HG02642 (cell line): ENCODE results near the gene INPP4B.

Source experiments
- ATAC-seq: cut with Tn5 transposase; IDR thresholded peaks from one replicate; pipeline ENCODE4 v1.9.1; 2021; ENCODE audit warnings: mild to moderate bottlenecking; ENCODE audit not compliant: unreplicated experiment, poor library complexity

Gene INPP4B

GRCh38 chr4:142331646-142332045, 514.5 kb downstream of the INPP4B start:
- no peak for ATAC-seq

- no peak for ATAC-seq
These were observed 515.0 kb downstream of the INPP4B start for GRCh38 chr4:142331132-142331531.

GRCh38 chr4:142330311-142330710, 515.8 kb downstream of the INPP4B start:
- no peak for ATAC-seq

- no peak for ATAC-seq
These were observed 516.8 kb downstream of the INPP4B start for GRCh38 chr4:142329313-142329712.

- ATAC-seq, result no peak
These were observed 519.9 kb downstream of the INPP4B start for GRCh38 chr4:142326181-142326580.

GRCh38 chr4:142324572-142324971, 521.5 kb downstream of the INPP4B start:
- no peak for ATAC-seq

- ATAC-seq, result no peak
These were observed 523.1 kb downstream of the INPP4B start for GRCh38 chr4:142322996-142323395.

GRCh38 chr4:142318280-142318679, 527.8 kb downstream of the INPP4B start:
- no peak for ATAC-seq

GRCh38 chr4:142316913-142317312, 529.2 kb downstream of the INPP4B start:
- no peak for ATAC-seq

GRCh38 chr4:142316025-142316424, 530.1 kb downstream of the INPP4B start:
- ATAC-seq, result no peak

- ATAC-seq, result no peak
These were observed 531.4 kb downstream of the INPP4B start for GRCh38 chr4:142314686-142315085.

- ATAC-seq, result no peak
These were observed 531.9 kb downstream of the INPP4B start for GRCh38 chr4:142314247-142314646.

GRCh38 chr4:142312391-142312790, 533.7 kb downstream of the INPP4B start:
- ATAC-seq, result no peak

- ATAC-seq, result no peak
These were observed 534.2 kb downstream of the INPP4B start for GRCh38 chr4:142311916-142312315.

- ATAC-seq, result no peak
These were observed 536.3 kb downstream of the INPP4B start for GRCh38 chr4:142309772-142310171.

GRCh38 chr4:142307857-142308256, 538.2 kb downstream of the INPP4B start:
- no peak for ATAC-seq

GRCh38 chr4:142297313-142297712, 548.8 kb downstream of the INPP4B start:
- no peak for ATAC-seq

GRCh38 chr4:142293536-142293935, 552.6 kb downstream of the INPP4B start:
- ATAC-seq, result no peak

- no peak for ATAC-seq
These were observed 553.9 kb downstream of the INPP4B start for GRCh38 chr4:142292231-142292630.

- ATAC-seq, result no peak
These were observed 554.6 kb downstream of the INPP4B start for GRCh38 chr4:142291299-142292050.

- no peak for ATAC-seq
These were observed 558.7 kb downstream of the INPP4B start for GRCh38 chr4:142287371-142287770.

- no peak for ATAC-seq
These were observed 560.9 kb downstream of the INPP4B start for GRCh38 chr4:142285222-142285583.
